HL-60 (cell line): Measurements from ENCODE around the gene EIF4EBP2.

ENCODE experiments used
- DNase-seq, 2 experiments: peaks; one replicate each; pipeline ENCODE4 v3.0.0-alpha.2; 2010 to 2020; ENCODE audit warnings: low read depth in 1 of 2, low spot score in 1 of 2
- H3K27ac ChIP-seq: fragments of 250-450 bp; sonication (Bioruptor Pico); replicated peaks from 2 replicates; pipeline ENCODE4 v1.5.1; 2020; ENCODE audit warnings: mild to moderate bottlenecking, moderate library complexity
- H3K27me3 ChIP-seq: fragments of 250-450 bp; sonication (Bioruptor Pico); 2 replicates; pipeline ENCODE4 v1.5.1; 2021; ENCODE audit warnings: mild to moderate bottlenecking, moderate library complexity; ENCODE audit not compliant: insufficient read depth, poor library complexity, severe bottlenecking
- H3K4me3 ChIP-seq: replicated peaks from 2 replicates; pipeline ENCODE4 v1.5.1; 2011; ENCODE audit warnings: mild to moderate bottlenecking, control low read depth, low read length; ENCODE audit not compliant: insufficient read depth
- GABPA ChIP-seq: IDR thresholded peaks from 2 replicates; pipeline ENCODE4 v1.6.1; 2012; ENCODE audit warnings: low read depth
- POLR2AphosphoS5 ChIP-seq: IDR thresholded peaks from 2 replicates; pipeline ENCODE4 v1.6.1; 2012; ENCODE audit warnings: low read depth
- SPI1 ChIP-seq: IDR thresholded peaks from 2 replicates; pipeline ENCODE4 v1.6.1; 2012; ENCODE audit warnings: low read depth, mild to moderate bottlenecking, borderline replicate concordance
- TF ChIP-seq, protein P1 (sequence below): IDR thresholded peaks from one replicate; pipeline ENCODE4 v1.5.1; 2011; ENCODE audit warnings: low read length, control low read depth, inconsistent platforms; ENCODE audit not compliant: insufficient read depth
- TF ChIP-seq, protein P2 (sequence below): IDR thresholded peaks from 2 replicates; pipeline ENCODE4 v1.6.1; 2012; ENCODE audit warnings: low read depth; ENCODE audit not compliant: insufficient replicate concordance

The EIF4EBP2 gene

DNA sequence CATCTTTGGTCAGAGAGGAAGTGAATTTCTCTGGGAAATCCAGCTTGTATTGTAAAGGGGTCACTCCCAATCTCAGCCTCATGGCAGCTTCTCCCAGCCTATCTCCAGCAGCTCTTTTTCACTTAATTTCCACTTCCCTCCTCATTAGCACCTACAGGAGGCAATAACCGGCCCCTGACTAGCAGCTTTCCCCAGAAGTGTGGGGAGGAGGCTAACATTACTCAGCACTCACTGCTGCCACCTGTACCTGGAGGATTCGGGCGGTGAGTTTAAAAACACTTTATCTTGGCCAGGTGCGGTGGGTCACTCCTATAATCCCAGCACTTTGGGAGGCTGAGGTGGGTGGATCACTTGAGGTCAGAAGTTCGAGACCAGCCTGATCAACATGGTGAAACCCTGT, 33.8 kb downstream of the EIF4EBP2 start:
- DNase-seq = no peak
- H3K27me3 ChIP-seq = peaks cover 37% of the 10 kb centered on the region
- no peak overlapping the region for H3K4me3 ChIP-seq
- no peak overlapping the region for H3K27ac ChIP-seq
- TF ChIP-seq SPI1 (no peak), POLR2AphosphoS5 (no peak), GABPA (no peak)
- TF ChIP-seq, protein P1, sequence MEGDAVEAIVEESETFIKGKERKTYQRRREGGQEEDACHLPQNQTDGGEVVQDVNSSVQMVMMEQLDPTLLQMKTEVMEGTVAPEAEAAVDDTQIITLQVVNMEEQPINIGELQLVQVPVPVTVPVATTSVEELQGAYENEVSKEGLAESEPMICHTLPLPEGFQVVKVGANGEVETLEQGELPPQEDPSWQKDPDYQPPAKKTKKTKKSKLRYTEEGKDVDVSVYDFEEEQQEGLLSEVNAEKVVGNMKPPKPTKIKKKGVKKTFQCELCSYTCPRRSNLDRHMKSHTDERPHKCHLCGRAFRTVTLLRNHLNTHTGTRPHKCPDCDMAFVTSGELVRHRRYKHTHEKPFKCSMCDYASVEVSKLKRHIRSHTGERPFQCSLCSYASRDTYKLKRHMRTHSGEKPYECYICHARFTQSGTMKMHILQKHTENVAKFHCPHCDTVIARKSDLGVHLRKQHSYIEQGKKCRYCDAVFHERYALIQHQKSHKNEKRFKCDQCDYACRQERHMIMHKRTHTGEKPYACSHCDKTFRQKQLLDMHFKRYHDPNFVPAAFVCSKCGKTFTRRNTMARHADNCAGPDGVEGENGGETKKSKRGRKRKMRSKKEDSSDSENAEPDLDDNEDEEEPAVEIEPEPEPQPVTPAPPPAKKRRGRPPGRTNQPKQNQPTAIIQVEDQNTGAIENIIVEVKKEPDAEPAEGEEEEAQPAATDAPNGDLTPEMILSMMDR = no peak
- TF ChIP-seq, protein P2, sequence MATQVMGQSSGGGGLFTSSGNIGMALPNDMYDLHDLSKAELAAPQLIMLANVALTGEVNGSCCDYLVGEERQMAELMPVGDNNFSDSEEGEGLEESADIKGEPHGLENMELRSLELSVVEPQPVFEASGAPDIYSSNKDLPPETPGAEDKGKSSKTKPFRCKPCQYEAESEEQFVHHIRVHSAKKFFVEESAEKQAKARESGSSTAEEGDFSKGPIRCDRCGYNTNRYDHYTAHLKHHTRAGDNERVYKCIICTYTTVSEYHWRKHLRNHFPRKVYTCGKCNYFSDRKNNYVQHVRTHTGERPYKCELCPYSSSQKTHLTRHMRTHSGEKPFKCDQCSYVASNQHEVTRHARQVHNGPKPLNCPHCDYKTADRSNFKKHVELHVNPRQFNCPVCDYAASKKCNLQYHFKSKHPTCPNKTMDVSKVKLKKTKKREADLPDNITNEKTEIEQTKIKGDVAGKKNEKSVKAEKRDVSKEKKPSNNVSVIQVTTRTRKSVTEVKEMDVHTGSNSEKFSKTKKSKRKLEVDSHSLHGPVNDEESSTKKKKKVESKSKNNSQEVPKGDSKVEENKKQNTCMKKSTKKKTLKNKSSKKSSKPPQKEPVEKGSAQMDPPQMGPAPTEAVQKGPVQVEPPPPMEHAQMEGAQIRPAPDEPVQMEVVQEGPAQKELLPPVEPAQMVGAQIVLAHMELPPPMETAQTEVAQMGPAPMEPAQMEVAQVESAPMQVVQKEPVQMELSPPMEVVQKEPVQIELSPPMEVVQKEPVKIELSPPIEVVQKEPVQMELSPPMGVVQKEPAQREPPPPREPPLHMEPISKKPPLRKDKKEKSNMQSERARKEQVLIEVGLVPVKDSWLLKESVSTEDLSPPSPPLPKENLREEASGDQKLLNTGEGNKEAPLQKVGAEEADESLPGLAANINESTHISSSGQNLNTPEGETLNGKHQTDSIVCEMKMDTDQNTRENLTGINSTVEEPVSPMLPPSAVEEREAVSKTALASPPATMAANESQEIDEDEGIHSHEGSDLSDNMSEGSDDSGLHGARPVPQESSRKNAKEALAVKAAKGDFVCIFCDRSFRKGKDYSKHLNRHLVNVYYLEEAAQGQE = no peak

DNA sequence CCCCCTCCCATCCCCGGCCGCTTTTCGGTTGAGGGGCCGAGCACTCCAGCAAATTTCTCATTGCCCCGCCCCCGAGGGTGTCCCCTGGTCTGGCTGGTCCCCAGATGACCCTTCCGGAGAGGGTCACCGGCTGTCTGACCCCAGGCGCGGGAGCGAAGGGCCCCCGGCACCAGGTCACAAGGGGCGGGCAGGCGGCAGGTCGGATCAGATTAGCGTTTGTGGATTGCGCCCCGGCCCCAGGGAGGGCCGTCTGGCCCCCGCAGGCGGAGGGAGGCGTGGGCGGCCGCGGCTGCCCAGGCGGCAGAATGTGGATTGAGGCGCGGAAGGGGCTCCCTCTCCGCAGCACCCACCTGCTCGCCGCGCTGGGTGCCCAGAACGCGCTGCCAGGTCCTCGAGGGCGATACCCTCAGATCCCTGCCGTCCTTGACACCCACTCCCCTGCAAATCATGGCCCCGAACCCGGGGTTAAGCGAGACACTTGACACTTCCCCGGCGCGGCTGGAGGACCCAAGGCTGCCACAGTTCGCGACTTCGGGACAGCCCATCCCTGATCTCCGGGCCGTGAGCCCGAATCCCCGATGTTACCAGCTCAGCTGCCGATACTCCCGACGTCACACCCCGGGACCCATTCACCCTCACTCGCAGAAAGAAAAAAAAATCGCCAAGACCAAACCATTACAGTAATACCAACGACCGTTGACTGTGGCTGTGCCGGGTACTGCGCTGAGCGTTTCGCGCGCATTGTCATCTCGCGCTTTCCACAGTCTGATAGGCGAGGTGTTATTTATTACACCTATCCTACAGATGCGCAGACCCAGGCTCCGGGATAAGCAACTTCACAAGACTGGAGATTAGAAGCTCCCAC, 36.6 kb downstream of the EIF4EBP2 start:
- no peak for DNase-seq
- no peak for TF ChIP-seq POLR2AphosphoS5
- no peak for TF ChIP-seq GABPA
- no peak for TF ChIP-seq SPI1
- TF ChIP-seq, protein P1 = no peak
- TF ChIP-seq, protein P2 = no peak
- Histone ChIP-seq H3K27ac (no peak overlapping the region), H3K27me3 (peaks cover 40% of the 10 kb centered on the region), H3K4me3 (no peak overlapping the region)

DNA sequence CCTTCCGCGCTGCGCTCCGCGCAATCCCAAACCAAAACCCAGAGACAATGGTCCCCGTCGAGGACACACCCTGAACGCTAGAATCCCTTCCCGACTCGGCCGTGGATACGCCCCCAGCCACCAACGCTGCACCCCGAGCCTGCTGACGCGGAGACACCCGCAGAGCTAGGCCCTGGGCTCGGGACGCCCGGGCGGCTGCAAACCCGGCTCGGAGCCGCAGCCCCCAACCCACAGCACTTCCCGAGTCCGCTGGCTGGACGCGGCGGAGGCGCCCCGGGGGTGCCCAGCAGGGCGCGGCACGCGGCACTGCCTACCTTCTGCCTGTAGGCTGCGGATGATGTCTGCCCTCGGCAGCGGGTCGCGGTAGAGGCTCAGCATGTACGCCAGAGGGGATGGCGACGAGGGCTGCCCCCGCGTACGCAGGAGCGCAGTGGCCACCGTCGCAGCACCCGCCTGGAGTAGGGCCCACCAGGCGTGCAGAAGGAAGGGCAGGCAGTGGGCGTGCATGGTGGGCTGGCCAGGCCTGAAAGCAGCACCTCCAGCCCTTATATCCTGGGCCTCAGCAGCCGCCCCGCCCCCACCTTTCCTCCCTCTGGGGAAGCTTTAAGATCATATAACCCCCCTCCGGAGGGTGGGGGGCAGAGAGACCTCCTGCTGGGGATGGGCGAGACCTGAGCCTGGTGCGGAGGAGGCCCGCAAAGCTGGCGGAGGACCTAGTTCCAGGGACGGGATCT, 37.4 kb downstream of the EIF4EBP2 start, which contains the start of gene NODAL:
Gene NODAL, minus strand, starts transcription at position 521 of the 734 bp plus-strand sequence. Its CDS starts 14 bp downstream, at position 507.
- peaks cover 40% of the 10 kb centered on the region for H3K27me3 ChIP-seq
- TF ChIP-seq SPI1 (no peak), POLR2AphosphoS5 (no peak), GABPA (no peak)
- TF ChIP-seq, protein P1 = no peak
- TF ChIP-seq, protein P2 = no peak
- H3K4me3 ChIP-seq = no peak within 1 kb of the TSS
- no peak within 1 kb of the TSS for H3K27ac ChIP-seq
- DNase-seq = no peak
